Choroid plexus epithelial cell (primary cell): ENCODE measurements around the gene UHMK1.
"Not testable (repeated sequence)": the region's sequence is repeated elsewhere in the genome, so short reads cannot be mapped to it uniquely, and the experiment has no call there.

Experiments used
- DNase-seq: peaks from one replicate; pipeline ENCODE4 v3.0.0-alpha.2; 2010; ENCODE audit warnings: low read depth
- H3K4me3 ChIP-seq: 2 replicates; pipeline ENCODE4 v1.5.1; 2011; ENCODE audit warnings: low read depth, mild to moderate bottlenecking, control low read depth, low read length, moderate library complexity
- CTCF ChIP-seq: conservative IDR thresholded peaks from 2 replicates; pipeline ENCODE4 v1.5.1; 2011; ENCODE audit warnings: low read depth, mild to moderate bottlenecking, control low read depth, inconsistent platforms, low read length, moderate library complexity

The UHMK1 gene

GRCh38 chr1:162566870-162567269, 69.3 kb downstream of the UHMK1 start:
- no peak for TF ChIP-seq CTCF
- no peak overlapping the region for H3K4me3 ChIP-seq
- no peak for DNase-seq

- TF ChIP-seq CTCF = no peak
- DNase-seq = no peak
Measured at GRCh38 chr1:162568802-162569201, 71.2 kb downstream of the UHMK1 start.

GRCh38 chr1:162570718-162571117, 73.1 kb downstream of the UHMK1 start:
- TF ChIP-seq CTCF = no peak
- no peak for DNase-seq
- no peak overlapping the region for H3K4me3 ChIP-seq

More at GRCh38 chr1:162568802-162569201, 71.2 kb downstream of the UHMK1 start:
- H3K4me3 ChIP-seq = no peak overlapping the region

- not testable (repeated sequence) for H3K4me3 ChIP-seq, DNase-seq
Measured at GRCh38 chr1:162571121-162571520, 73.5 kb downstream of the UHMK1 start.

- no peak overlapping the region for H3K4me3 ChIP-seq
- TF ChIP-seq CTCF = no peak
Measured at GRCh38 chr1:162571696-162572095, 74.1 kb downstream of the UHMK1 start.

GRCh38 chr1:162573136-162573535, 75.5 kb downstream of the UHMK1 start:
- H3K4me3 ChIP-seq = no peak overlapping the region
- no peak for TF ChIP-seq CTCF
- no peak for DNase-seq

More at GRCh38 chr1:162571696-162572095, 74.1 kb downstream of the UHMK1 start:
- no peak for DNase-seq

- TF ChIP-seq CTCF = no peak
- peak; percentile 40 for DNase-seq
- H3K4me3 ChIP-seq = no peak overlapping the region
Measured at GRCh38 chr1:162578071-162578700, 80.6 kb downstream of the UHMK1 start.
